ENCODE measurements around the gene KRT80. TPM values are rescaled to one million over a fixed set of nuclear protein-coding genes. Genes with fewer than 3 reads are reported as not detected.

Gene KRT80
- total RNA-seq, 1 experiment from 2014 or later: not detected

- Histone ChIP-seq H3K9ac (ENCODE audit: low read length) (no peak overlapping the region), H3K9me2 (replicated peaks; ENCODE audit: insufficient read depth, low read length) (no peaks in the 10 kb centered on the region), H3K79me2 (ENCODE audit: low read length) (no peaks in the 10 kb centered on the region), H2AFZ (ENCODE audit: low read length) (no peak overlapping the region), H3K4me2 (ENCODE audit: low read depth, low read length, poor library complexity, severe bottlenecking) (no peak overlapping the region), H4K20me1 (ENCODE audit: insufficient read depth, low read depth, low read length) (no peaks in the 10 kb centered on the region), H3K4me3 (ENCODE audit: low read length) (no peak overlapping the region), H3K36me3 (ENCODE audit: insufficient read depth, low read length) (no peaks in the 10 kb centered on the region), H3K27ac (ENCODE audit: low read length) (no peak overlapping the region), H3K4me1 (ENCODE audit: low read length) (peaks cover 30% of the 10 kb centered on the region), H3K9me3 (ENCODE audit: low read length) (no peaks in the 10 kb centered on the region), H3K27me3 (ENCODE audit: low read length) (no peaks in the 10 kb centered on the region)
- DNase-seq: no peak
Observed at GRCh38 chr12:52141875-52142274, 49.9 kb downstream of the KRT80 start.

GRCh38 chr12:52141306-52141705 lies 50.5 kb downstream of the KRT80 start:
- Histone ChIP-seq H3K36me3 (ENCODE audit: insufficient read depth, low read length) (no peaks in the 10 kb centered on the region), H3K4me1 (ENCODE audit: low read length) (peaks cover 30% of the 10 kb centered on the region), H3K9me3 (ENCODE audit: low read length) (no peaks in the 10 kb centered on the region), H2AFZ (ENCODE audit: low read length) (no peak overlapping the region), H3K9ac (ENCODE audit: low read length) (peak overlapping the region; percentile 42), H3K4me3 (ENCODE audit: low read length) (no peak overlapping the region), H3K9me2 (replicated peaks; ENCODE audit: insufficient read depth, low read length) (no peaks in the 10 kb centered on the region), H4K20me1 (ENCODE audit: insufficient read depth, low read depth, low read length) (no peaks in the 10 kb centered on the region), H3K27ac (ENCODE audit: low read length) (no peak overlapping the region), H3K27me3 (ENCODE audit: low read length) (no peaks in the 10 kb centered on the region), H3K79me2 (ENCODE audit: low read length) (no peaks in the 10 kb centered on the region), H3K4me2 (ENCODE audit: low read depth, low read length, poor library complexity, severe bottlenecking) (no peak overlapping the region)
- peak; percentile 76 for DNase-seq

- H3K27ac ChIP-seq (ENCODE audit: low read length): peak overlapping the region; percentile 46
- H2AFZ ChIP-seq (ENCODE audit: low read length): peak overlapping the region; percentile 68; the same call in 1 of the 2 replicates
- H3K9me2 ChIP-seq (replicated peaks; ENCODE audit: insufficient read depth, low read length): no peaks in the 10 kb centered on the region
- no peaks in the 10 kb centered on the region for H4K20me1 ChIP-seq (ENCODE audit: insufficient read depth, low read depth, low read length)
- H3K9me3 ChIP-seq (ENCODE audit: low read length): no peaks in the 10 kb centered on the region
- peak; percentile 85 for DNase-seq
- H3K4me2 ChIP-seq (ENCODE audit: low read depth, low read length, poor library complexity, severe bottlenecking): peak overlapping the region; percentile 58
- no peak overlapping the region for H3K9ac ChIP-seq (ENCODE audit: low read length)
- H3K27me3 ChIP-seq (ENCODE audit: low read length): no peaks in the 10 kb centered on the region
- peaks cover 30% of the 10 kb centered on the region for H3K4me1 ChIP-seq (ENCODE audit: low read length)
- H3K4me3 ChIP-seq (ENCODE audit: low read length): no peak overlapping the region
- H3K36me3 ChIP-seq (ENCODE audit: insufficient read depth, low read length): no peaks in the 10 kb centered on the region
- no peaks in the 10 kb centered on the region for H3K79me2 ChIP-seq (ENCODE audit: low read length)
Observed at GRCh38 chr12:52139579-52140062, 52.2 kb downstream of the KRT80 start.

- Histone ChIP-seq H3K27me3 (ENCODE audit: low read length) (no peaks in the 10 kb centered on the region), H3K27ac (ENCODE audit: low read length) (no peak overlapping the region), H3K79me2 (ENCODE audit: low read length) (no peaks in the 10 kb centered on the region), H3K4me3 (ENCODE audit: low read length) (no peak overlapping the region), H3K9ac (ENCODE audit: low read length) (no peak overlapping the region), H3K4me2 (ENCODE audit: low read depth, low read length, poor library complexity, severe bottlenecking) (no peak overlapping the region), H2AFZ (ENCODE audit: low read length) (peak overlapping the region; percentile 68; the same call in 1 of the 2 replicates), H4K20me1 (ENCODE audit: insufficient read depth, low read depth, low read length) (no peaks in the 10 kb centered on the region), H3K9me3 (ENCODE audit: low read length) (no peaks in the 10 kb centered on the region), H3K9me2 (replicated peaks; ENCODE audit: insufficient read depth, low read length) (no peaks in the 10 kb centered on the region), H3K4me1 (ENCODE audit: low read length) (peaks cover 30% of the 10 kb centered on the region), H3K36me3 (ENCODE audit: insufficient read depth, low read length) (no peaks in the 10 kb centered on the region)
- no peak for DNase-seq
Observed at GRCh38 chr12:52139147-52139546, 52.7 kb downstream of the KRT80 start.

- Histone ChIP-seq H3K4me2 (ENCODE audit: low read depth, low read length, poor library complexity, severe bottlenecking) (no peak overlapping the region), H3K9ac (ENCODE audit: low read length) (no peak overlapping the region), H3K4me3 (ENCODE audit: low read length) (no peak overlapping the region), H3K36me3 (ENCODE audit: insufficient read depth, low read length) (no peaks in the 10 kb centered on the region), H3K79me2 (ENCODE audit: low read length) (no peaks in the 10 kb centered on the region), H3K27ac (ENCODE audit: low read length) (no peak overlapping the region), H2AFZ (ENCODE audit: low read length) (no peak overlapping the region), H4K20me1 (ENCODE audit: insufficient read depth, low read depth, low read length) (no peaks in the 10 kb centered on the region), H3K9me3 (ENCODE audit: low read length) (no peaks in the 10 kb centered on the region), H3K4me1 (ENCODE audit: low read length) (peaks cover 30% of the 10 kb centered on the region), H3K9me2 (replicated peaks; ENCODE audit: insufficient read depth, low read length) (no peaks in the 10 kb centered on the region), H3K27me3 (ENCODE audit: low read length) (no peaks in the 10 kb centered on the region)
- DNase-seq: no peak
Observed at GRCh38 chr12:52137746-52138145, 54.1 kb downstream of the KRT80 start.

GRCh38 chr12:52132754-52133161 lies 59.1 kb downstream of the KRT80 start:
- DNase-seq: no peak
- no peaks in the 10 kb centered on the region for H3K36me3 ChIP-seq (ENCODE audit: insufficient read depth, low read length)
- no peaks in the 10 kb centered on the region for H3K4me1 ChIP-seq (ENCODE audit: low read length)
- H3K27ac ChIP-seq (ENCODE audit: low read length): no peak overlapping the region
- H3K79me2 ChIP-seq (ENCODE audit: low read length): no peaks in the 10 kb centered on the region
- no peak overlapping the region for H2AFZ ChIP-seq (ENCODE audit: low read length)
- no peaks in the 10 kb centered on the region for H3K9me3 ChIP-seq (ENCODE audit: low read length)
- no peaks in the 10 kb centered on the region for H4K20me1 ChIP-seq (ENCODE audit: insufficient read depth, low read depth, low read length)
- no peak overlapping the region for H3K4me3 ChIP-seq (ENCODE audit: low read length)
- H3K27me3 ChIP-seq (ENCODE audit: low read length): no peaks in the 10 kb centered on the region
- no peak overlapping the region for H3K4me2 ChIP-seq (ENCODE audit: low read depth, low read length, poor library complexity, severe bottlenecking)
- no peaks in the 10 kb centered on the region for H3K9me2 ChIP-seq (replicated peaks; ENCODE audit: insufficient read depth, low read length)
- H3K9ac ChIP-seq (ENCODE audit: low read length): no peak overlapping the region

- Histone ChIP-seq H3K36me3 (ENCODE audit: insufficient read depth, low read length) (no peaks in the 10 kb centered on the region), H3K27ac (ENCODE audit: low read length) (no peak overlapping the region), H3K4me1 (ENCODE audit: low read length) (no peaks in the 10 kb centered on the region), H3K79me2 (ENCODE audit: low read length) (no peaks in the 10 kb centered on the region), H4K20me1 (ENCODE audit: insufficient read depth, low read depth, low read length) (no peaks in the 10 kb centered on the region), H3K9me2 (replicated peaks; ENCODE audit: insufficient read depth, low read length) (no peaks in the 10 kb centered on the region), H2AFZ (ENCODE audit: low read length) (no peak overlapping the region), H3K9ac (ENCODE audit: low read length) (no peak overlapping the region), H3K4me2 (ENCODE audit: low read depth, low read length, poor library complexity, severe bottlenecking) (no peak overlapping the region), H3K27me3 (ENCODE audit: low read length) (no peaks in the 10 kb centered on the region), H3K4me3 (ENCODE audit: low read length) (no peak overlapping the region), H3K9me3 (ENCODE audit: low read length) (no peaks in the 10 kb centered on the region)
- no peak for DNase-seq
Observed at GRCh38 chr12:52130711-52131110, 61.1 kb downstream of the KRT80 start.

GRCh38 chr12:52127683-52128450 lies 63.9 kb downstream of the KRT80 start:
- no peaks in the 10 kb centered on the region for H4K20me1 ChIP-seq (ENCODE audit: insufficient read depth, low read depth, low read length)
- H3K79me2 ChIP-seq (ENCODE audit: low read length): no peaks in the 10 kb centered on the region
- H3K9me3 ChIP-seq (ENCODE audit: low read length): no peaks in the 10 kb centered on the region
- H3K27me3 ChIP-seq (ENCODE audit: low read length): no peaks in the 10 kb centered on the region
- H2AFZ ChIP-seq (ENCODE audit: low read length): no peak overlapping the region
- no peaks in the 10 kb centered on the region for H3K36me3 ChIP-seq (ENCODE audit: insufficient read depth, low read length)
- H3K4me3 ChIP-seq (ENCODE audit: low read length): no peak overlapping the region
- H3K9me2 ChIP-seq (replicated peaks; ENCODE audit: insufficient read depth, low read length): no peaks in the 10 kb centered on the region
- DNase-seq: no peak
- no peak overlapping the region for H3K27ac ChIP-seq (ENCODE audit: low read length)
- H3K9ac ChIP-seq (ENCODE audit: low read length): no peak overlapping the region
- H3K4me2 ChIP-seq (ENCODE audit: low read depth, low read length, poor library complexity, severe bottlenecking): no peak overlapping the region
- H3K4me1 ChIP-seq (ENCODE audit: low read length): peaks cover 19% of the 10 kb centered on the region

All from Karpas-422 (cell line).